HG02870 (cell line): ENCODE results near the gene FARSA.
"Not testable (repeated sequence)": the region's sequence is repeated elsewhere in the genome, so short reads cannot be mapped to it uniquely, and the experiment has no call there.

Experiments
- ATAC-seq: cut with Tn5 transposase; IDR thresholded peaks from one replicate; pipeline ENCODE4 v1.9.1; 2021; ENCODE audit warnings: mild to moderate bottlenecking, moderate library complexity; ENCODE audit not compliant: unreplicated experiment

FARSA gene

GRCh38 chr19:12891553-12892021, 41.9 kb downstream of the FARSA start:
- no peak for ATAC-seq

- peak; percentile 92 for ATAC-seq
Observed at GRCh38 chr19:12890787-12891552, 42.5 kb downstream of the FARSA start, which contains the start of gene GCDH. GCDH (plus strand) TSS chr19:12891160; CDS start chr19:12891305, 145 bp downstream.

GRCh38 chr19:12890299-12890786, 43.2 kb downstream of the FARSA start:
- ATAC-seq, result not testable (repeated sequence)

GRCh38 chr19:12888006-12888603, 45.4 kb downstream of the FARSA start:
- no peak for ATAC-seq

GRCh38 chr19:12886969-12887747, 46.4 kb downstream of the FARSA start, which contains the start of gene KLF1:
KLF1 (minus strand) TSS chr19:12887201; CDS start chr19:12887140, 61 bp downstream.
- no peak for ATAC-seq

- no peak for ATAC-seq
Observed at GRCh38 chr19:12886651-12886968, 46.9 kb downstream of the FARSA start.

GRCh38 chr19:12885749-12886650, 47.5 kb downstream of the FARSA start:
- ATAC-seq, result no peak

GRCh38 chr19:12884926-12885748, 48.4 kb downstream of the FARSA start:
- no peak for ATAC-seq

GRCh38 chr19:12884627-12884925, 48.9 kb downstream of the FARSA start:
- ATAC-seq, result no peak

GRCh38 chr19:12884202-12884601, 49.3 kb downstream of the FARSA start:
- no peak for ATAC-seq

GRCh38 chr19:12882589-12882988, 50.9 kb downstream of the FARSA start:
- ATAC-seq, result no peak

- ATAC-seq, result peak; percentile 72
Observed at GRCh38 chr19:12881172-12881808, 52.2 kb downstream of the FARSA start, which contains the start of gene DNASE2. DNASE2 (minus strand) TSS chr19:12881449; CDS start chr19:12881375, 74 bp downstream.

GRCh38 chr19:12880551-12881171, 52.9 kb downstream of the FARSA start:
- peak; percentile 14 for ATAC-seq

GRCh38 chr19:12875086-12875485, 58.4 kb downstream of the FARSA start:
- ATAC-seq, result no peak

- no peak for ATAC-seq
Observed at GRCh38 chr19:12873891-12874745, 59.4 kb downstream of the FARSA start.

GRCh38 chr19:12872941-12873890, 60.3 kb downstream of the FARSA start:
- ATAC-seq, result no peak
